Hepatocyte (in vitro differentiated cells): ENCODE results near the gene ATP2B3.

ENCODE experiments used
- EZH2 ChIP-seq: fragments of 200-600 bp; sonication (generic); IDR thresholded peaks from 2 replicates; pipeline ENCODE4 v1.6.1; 2016; ENCODE audit warnings: antibody characterized with exemption, mild to moderate bottlenecking, borderline replicate concordance
- EZH2phosphoT487 ChIP-seq: fragments of 200-600 bp; sonication (generic); IDR thresholded peaks from one replicate; pipeline ENCODE4 v1.6.1; 2018; ENCODE audit warnings: antibody characterized with exemption, mild to moderate bottlenecking, low read depth, moderate library complexity; ENCODE audit not compliant: unreplicated experiment, severe bottlenecking
- TF ChIP-seq, protein P1 (sequence below): fragments of 200-600 bp; sonication (generic); IDR thresholded peaks from 2 replicates; pipeline ENCODE4 v1.5.1; 2016; ENCODE audit warnings: antibody characterized with exemption, mild to moderate bottlenecking; ENCODE audit not compliant: poor library complexity

GRCh38 chrX:153539979-153540358, 22.5 kb downstream of the ATP2B3 start:
- TF ChIP-seq, protein P1, sequence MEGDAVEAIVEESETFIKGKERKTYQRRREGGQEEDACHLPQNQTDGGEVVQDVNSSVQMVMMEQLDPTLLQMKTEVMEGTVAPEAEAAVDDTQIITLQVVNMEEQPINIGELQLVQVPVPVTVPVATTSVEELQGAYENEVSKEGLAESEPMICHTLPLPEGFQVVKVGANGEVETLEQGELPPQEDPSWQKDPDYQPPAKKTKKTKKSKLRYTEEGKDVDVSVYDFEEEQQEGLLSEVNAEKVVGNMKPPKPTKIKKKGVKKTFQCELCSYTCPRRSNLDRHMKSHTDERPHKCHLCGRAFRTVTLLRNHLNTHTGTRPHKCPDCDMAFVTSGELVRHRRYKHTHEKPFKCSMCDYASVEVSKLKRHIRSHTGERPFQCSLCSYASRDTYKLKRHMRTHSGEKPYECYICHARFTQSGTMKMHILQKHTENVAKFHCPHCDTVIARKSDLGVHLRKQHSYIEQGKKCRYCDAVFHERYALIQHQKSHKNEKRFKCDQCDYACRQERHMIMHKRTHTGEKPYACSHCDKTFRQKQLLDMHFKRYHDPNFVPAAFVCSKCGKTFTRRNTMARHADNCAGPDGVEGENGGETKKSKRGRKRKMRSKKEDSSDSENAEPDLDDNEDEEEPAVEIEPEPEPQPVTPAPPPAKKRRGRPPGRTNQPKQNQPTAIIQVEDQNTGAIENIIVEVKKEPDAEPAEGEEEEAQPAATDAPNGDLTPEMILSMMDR = no peak
- no peak for TF ChIP-seq EZH2
- TF ChIP-seq EZH2phosphoT487 = no peak
